Measurements from ENCODE around the gene MARVELD1.
"Not testable (repeated sequence)": the region's sequence is repeated elsewhere in the genome, so short reads cannot be mapped to it uniquely, and the experiment has no call there.

MARVELD1 gene

DNA sequence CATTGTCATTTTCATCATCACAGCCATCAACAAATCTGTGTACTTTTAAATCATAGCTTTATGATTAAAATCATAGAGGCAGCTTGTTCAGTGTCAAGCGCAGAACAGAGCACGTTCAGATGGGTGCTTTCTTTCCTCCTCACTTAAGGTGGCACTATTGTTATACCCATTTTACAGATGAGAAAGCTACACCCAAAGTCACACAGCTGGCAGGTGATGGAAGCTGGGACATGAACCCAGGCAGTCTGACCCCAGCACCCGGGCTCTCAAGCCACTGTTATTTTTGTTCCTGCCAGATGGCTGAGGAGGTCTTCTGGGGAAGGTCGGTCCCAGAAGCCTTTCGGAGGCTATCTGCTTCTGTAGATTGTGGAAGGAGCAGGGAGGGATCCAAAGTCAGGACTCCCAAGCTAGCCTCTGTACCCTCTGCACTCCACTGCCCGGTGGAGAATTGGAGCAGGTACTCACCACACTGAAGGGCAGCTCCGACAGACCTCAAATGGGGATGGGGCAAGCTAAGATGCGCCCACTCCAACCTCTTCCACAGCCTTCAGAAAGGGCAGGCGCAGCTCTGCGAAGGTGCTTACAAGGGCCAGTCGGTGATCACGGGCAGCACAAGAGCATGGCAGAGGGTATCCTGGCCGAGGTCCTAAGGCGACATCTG lies 27.1 kb upstream of the MARVELD1 start:
- Mint-ChIP-seq H3K4me1 (ENCODE audit: low read depth) (peaks cover 17% of the 10 kb centered on the region), H3K9me3 (no peaks in the 10 kb centered on the region), H3K27me3 (no peaks in the 10 kb centered on the region), H3K36me3 (ENCODE audit: low read depth) (no peaks in the 10 kb centered on the region), H3K27ac (no peak overlapping the region), H3K4me3 (peak overlapping the region; percentile 81)

DNA sequence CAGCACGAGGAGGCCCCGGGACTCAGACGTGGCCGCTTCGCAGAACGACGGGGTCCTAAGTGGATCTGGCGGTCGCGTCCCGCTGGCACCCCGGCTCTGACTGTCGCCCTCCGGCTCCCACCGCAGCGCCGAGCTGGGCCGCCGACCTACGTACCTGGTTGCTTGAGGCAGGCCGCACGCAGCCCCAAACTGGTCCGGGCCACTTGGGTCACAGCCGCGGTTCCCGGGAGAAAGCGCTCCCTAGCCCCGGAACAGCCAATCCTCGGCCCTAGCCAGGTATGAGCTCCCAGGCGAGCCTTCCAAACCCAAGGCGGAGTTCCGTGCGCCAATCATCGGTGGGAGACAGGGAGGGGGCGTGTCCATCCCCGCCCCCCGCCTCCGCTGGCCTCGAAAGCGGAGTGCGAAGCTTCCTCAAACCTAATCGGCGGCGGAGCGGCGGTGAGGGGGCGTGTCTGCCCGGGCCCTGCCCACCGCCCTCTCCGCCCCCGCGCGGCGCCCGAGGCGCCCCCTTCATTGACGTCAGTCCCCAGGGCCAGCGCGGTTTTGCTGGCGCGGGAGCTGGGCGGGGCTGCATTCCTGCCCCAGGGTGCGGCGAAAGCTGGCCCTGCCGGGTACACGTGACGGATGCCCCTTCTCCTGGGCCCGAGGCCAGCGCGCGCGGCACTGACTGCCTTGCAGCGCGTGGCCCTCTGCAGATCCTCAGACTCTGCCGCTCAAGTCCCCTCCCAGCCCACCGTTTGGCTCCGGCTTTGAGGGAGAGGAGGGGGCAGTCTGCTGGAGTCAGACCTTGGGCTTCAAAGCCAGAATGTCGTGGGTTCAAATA lies 26.4 kb upstream of the MARVELD1 start, which contains the start of gene AVPI1:
Gene AVPI1, minus strand, starts transcription at position 280 of the 823 bp plus-strand sequence. CDS start 7,336 bp downstream, outside the sequence.
- H3K36me3 Mint-ChIP-seq (ENCODE audit: low read depth), result no peaks in the 10 kb centered on the region
- H3K27ac Mint-ChIP-seq, result peak within 1 kb of the TSS; percentile 67
- H3K4me1 Mint-ChIP-seq (ENCODE audit: low read depth), result peaks cover 17% of the 10 kb centered on the region
- H3K9me3 Mint-ChIP-seq, result no peaks in the 10 kb centered on the region
- H3K27me3 Mint-ChIP-seq, result no peaks in the 10 kb centered on the region
- H3K4me3 Mint-ChIP-seq, result peak within 1 kb of the TSS; percentile 81

GRCh38 chr10:97687785-97688781 lies 25.4 kb upstream of the MARVELD1 start:
- Mint-ChIP-seq H3K9me3 (no peaks in the 10 kb centered on the region), H3K27me3 (no peaks in the 10 kb centered on the region), H3K4me1 (ENCODE audit: low read depth) (peaks cover 17% of the 10 kb centered on the region), H3K27ac (peak overlapping the region; percentile 67), H3K36me3 (ENCODE audit: low read depth) (no peaks in the 10 kb centered on the region), H3K4me3 (peak overlapping the region; percentile 81)

DNA sequence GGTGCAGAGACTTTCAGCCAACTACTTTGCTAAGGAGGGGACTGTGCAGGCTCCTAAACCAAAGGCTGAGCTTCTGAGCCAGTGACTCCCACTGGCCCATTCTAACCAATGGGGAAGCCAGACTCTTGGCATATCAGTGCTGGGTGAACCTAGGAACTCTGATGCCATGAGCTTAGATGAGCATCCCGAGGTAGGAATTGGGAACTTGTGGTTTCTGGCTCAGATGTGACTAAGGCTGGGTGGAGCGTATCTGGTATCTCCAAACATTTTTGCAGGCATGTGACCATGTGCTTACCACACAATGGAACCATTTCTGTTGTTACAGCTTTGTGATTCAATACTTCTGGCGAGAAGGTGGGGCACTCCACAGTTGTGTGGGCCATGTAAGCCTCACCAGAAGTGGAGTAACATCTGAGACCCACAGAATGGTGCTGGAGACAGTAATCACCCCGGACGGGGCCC lies 23.9 kb upstream of the MARVELD1 start:
- H3K4me1 Mint-ChIP-seq (ENCODE audit: low read depth), result peaks cover 17% of the 10 kb centered on the region
- no peak overlapping the region for H3K4me3 Mint-ChIP-seq
- H3K27me3 Mint-ChIP-seq, result no peaks in the 10 kb centered on the region
- no peak overlapping the region for H3K27ac Mint-ChIP-seq
- H3K36me3 Mint-ChIP-seq (ENCODE audit: low read depth), result no peaks in the 10 kb centered on the region
- H3K9me3 Mint-ChIP-seq, result no peaks in the 10 kb centered on the region

- H3K4me3 Mint-ChIP-seq, result no peak overlapping the region
- H3K27ac Mint-ChIP-seq, result no peak overlapping the region
- H3K4me1 Mint-ChIP-seq (ENCODE audit: low read depth), result peaks cover 15% of the 10 kb centered on the region
- no peaks in the 10 kb centered on the region for H3K9me3 Mint-ChIP-seq
- no peaks in the 10 kb centered on the region for H3K36me3 Mint-ChIP-seq (ENCODE audit: low read depth)
- H3K27me3 Mint-ChIP-seq, result no peaks in the 10 kb centered on the region
Measured at GRCh38 chr10:97690133-97690532, 23.4 kb upstream of the MARVELD1 start.

- not testable (repeated sequence) for H3K4me3 Mint-ChIP-seq; H3K4me1 Mint-ChIP-seq (ENCODE audit: low read depth); H3K36me3 Mint-ChIP-seq (ENCODE audit: low read depth); H3K27me3 Mint-ChIP-seq; H3K27ac Mint-ChIP-seq; H3K9me3 Mint-ChIP-seq
Measured at GRCh38 chr10:97698072-97698655, 15.4 kb upstream of the MARVELD1 start.

DNA sequence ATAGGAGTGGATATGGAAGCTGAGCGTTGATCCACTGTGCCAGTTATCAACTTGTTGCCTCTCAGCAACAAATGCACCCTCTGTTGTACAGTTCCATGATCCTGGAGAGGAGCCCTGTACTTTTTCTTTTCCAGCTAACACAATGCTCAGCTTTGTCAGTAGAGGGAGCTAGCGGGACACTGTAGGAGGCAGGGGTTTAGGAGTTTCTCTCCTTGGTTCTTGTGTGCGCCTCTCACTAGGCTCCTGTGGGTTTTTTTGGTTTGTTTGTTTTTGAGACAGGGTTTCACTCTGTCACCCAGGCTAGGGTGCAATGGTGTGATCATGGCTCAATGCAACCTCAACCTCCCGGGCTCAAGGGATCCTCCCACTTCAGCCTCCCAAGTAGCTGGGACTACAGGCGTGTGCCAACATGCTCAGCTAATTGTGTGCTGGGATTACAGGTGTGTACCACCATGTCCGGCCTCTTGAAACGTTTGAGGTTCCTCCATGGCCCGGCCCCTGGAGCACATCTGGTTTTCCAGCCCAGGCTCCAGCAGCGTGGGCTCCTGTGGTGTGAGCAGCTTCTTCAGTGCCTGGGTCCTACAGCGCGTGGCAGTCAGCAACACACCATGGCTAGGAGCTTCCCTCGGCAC lies 12.0 kb upstream of the MARVELD1 start:
- Mint-ChIP-seq H3K27me3 (peaks cover 9% of the 10 kb centered on the region), H3K4me1 (ENCODE audit: low read depth) (no peaks in the 10 kb centered on the region), H3K27ac (no peak overlapping the region), H3K36me3 (ENCODE audit: low read depth) (no peaks in the 10 kb centered on the region), H3K9me3 (no peaks in the 10 kb centered on the region), H3K4me3 (no peak overlapping the region)

DNA sequence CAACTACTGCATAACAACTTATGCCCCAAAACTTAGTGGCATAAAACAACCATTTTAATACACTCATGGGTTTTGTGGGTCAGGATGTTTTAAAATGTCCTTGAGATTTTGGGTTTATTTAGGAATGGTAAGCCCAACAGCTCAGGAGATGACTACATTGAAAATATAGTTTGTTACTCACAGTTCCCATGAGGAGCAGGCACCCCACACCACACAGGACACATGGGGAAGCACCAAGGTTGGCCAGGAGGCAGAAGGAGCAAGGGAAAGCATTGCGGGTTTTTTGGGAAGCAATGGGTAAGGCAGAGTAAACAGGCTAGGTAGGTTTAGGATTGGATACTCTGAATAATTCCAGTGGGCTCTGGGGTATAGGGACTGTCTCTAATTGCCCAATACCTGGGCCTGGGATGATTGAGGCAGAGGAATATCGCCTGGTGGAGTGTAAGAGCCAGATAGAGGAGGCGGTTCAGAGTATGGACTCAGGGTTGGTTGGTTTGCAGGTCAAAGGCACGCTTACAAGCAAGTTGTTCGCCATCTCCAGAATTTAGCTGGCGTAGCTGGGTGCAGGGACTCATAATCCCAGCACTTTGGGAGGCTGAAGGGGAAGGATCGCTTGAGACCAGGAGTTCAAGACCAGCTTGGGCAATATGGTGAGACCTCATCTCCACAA lies 10.0 kb upstream of the MARVELD1 start:
- Mint-ChIP-seq H3K27ac (no peak overlapping the region), H3K4me3 (no peak overlapping the region), H3K27me3 (peaks cover 9% of the 10 kb centered on the region), H3K9me3 (no peaks in the 10 kb centered on the region), H3K4me1 (ENCODE audit: low read depth) (no peaks in the 10 kb centered on the region), H3K36me3 (ENCODE audit: low read depth) (no peaks in the 10 kb centered on the region)

GRCh38 chr10:97704341-97704740 lies 9.2 kb upstream of the MARVELD1 start:
- Mint-ChIP-seq H3K4me1 (ENCODE audit: low read depth) (no peaks in the 10 kb centered on the region), H3K27ac (no peak overlapping the region), H3K36me3 (ENCODE audit: low read depth) (no peaks in the 10 kb centered on the region), H3K9me3 (no peaks in the 10 kb centered on the region), H3K27me3 (peaks cover 16% of the 10 kb centered on the region), H3K4me3 (no peak overlapping the region)

- Mint-ChIP-seq H3K4me1 (ENCODE audit: low read depth) (no peaks in the 10 kb centered on the region), H3K4me3 (no peak overlapping the region), H3K27me3 (peaks cover 22% of the 10 kb centered on the region), H3K36me3 (ENCODE audit: low read depth) (no peaks in the 10 kb centered on the region), H3K9me3 (no peaks in the 10 kb centered on the region), H3K27ac (no peak overlapping the region)
Measured at GRCh38 chr10:97705006-97705670, 8.4 kb upstream of the MARVELD1 start.

DNA sequence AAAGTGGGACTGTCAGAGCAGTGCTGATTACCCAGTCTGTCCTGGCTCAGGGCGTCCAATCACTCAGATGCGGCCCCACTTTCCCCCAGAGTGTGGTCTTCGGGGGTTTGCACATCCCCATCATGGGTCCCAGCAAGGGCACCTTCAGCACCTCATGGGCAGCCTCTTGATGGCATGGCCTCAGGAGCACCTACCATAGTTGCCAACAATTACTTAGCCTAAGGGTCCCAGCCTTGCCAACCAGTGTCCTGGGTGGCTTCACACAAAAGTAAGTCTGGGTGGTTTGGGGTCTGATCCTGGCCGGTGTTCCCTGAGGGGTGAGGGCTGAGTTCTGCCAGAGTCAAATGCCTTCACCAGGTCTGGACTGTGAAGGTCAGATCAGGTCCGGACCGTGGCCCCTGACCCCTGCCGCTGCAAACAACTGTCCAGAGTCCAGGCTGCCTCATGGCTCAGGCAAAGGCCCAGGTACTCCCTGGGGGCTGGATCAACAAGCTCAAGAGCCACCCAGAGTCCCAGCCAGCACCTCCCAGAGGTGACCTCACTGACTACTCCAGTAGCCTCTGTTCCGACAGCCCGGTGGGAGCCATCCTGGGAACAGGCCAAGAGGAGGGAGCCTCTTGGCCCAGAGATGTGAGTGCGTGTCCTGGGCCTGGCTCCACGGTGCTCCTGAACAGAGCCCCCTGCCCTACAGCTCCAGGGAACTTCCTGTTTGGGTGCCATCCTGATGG lies 6.2 kb upstream of the MARVELD1 start:
- no peak overlapping the region for H3K27ac Mint-ChIP-seq
- H3K9me3 Mint-ChIP-seq, result no peaks in the 10 kb centered on the region
- no peaks in the 10 kb centered on the region for H3K4me1 Mint-ChIP-seq (ENCODE audit: low read depth)
- H3K4me3 Mint-ChIP-seq, result no peak overlapping the region
- H3K27me3 Mint-ChIP-seq, result peaks cover 24% of the 10 kb centered on the region
- no peaks in the 10 kb centered on the region for H3K36me3 Mint-ChIP-seq (ENCODE audit: low read depth)

DNA sequence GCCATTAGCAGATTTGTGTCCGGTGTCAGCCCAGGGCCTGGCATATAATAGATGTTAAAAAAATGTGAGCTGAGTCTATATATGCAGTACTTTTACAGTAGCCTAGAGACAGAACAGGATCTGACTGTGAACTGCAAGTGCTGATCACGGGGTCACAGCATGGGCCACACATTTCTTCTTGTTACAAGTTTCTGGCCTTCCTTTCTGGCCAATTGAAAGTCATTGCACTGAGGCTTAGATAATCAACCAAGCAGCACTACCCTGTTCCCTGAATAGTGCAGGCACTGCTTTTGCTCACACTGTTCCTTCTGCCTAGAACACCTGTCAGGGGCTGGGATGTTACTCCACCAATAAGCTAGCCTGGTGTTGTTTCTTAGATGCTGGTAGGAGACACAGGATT lies 5.4 kb upstream of the MARVELD1 start:
- no peak overlapping the region for H3K4me3 Mint-ChIP-seq
- no peaks in the 10 kb centered on the region for H3K36me3 Mint-ChIP-seq (ENCODE audit: low read depth)
- peaks cover 26% of the 10 kb centered on the region for H3K27me3 Mint-ChIP-seq
- no peaks in the 10 kb centered on the region for H3K9me3 Mint-ChIP-seq
- peaks cover 6% of the 10 kb centered on the region for H3K4me1 Mint-ChIP-seq (ENCODE audit: low read depth)
- no peak overlapping the region for H3K27ac Mint-ChIP-seq
